Sigmoid colon (tissue), 4 donors: ENCODE data around the gene CLIP4.

Experiments
- CTCF ChIP-seq, 4 experiments: fragments of 450-650 bp in 3 of 4; fragments of 200-600 bp in 1 of 4; IDR thresholded peaks; one replicate each; pipeline ENCODE4 v1.5.1; 2016 to 2019; ENCODE audit warnings: antibody characterized with exemption in 4 of 4, mild to moderate bottlenecking in 3 of 4, moderate library complexity in 2 of 4
- EP300 ChIP-seq, 4 donors: sonication (generic); formaldehyde crosslinking; IDR thresholded peaks; one replicate each; pipeline ENCODE4 v1.6.1; 2017; ENCODE audit warnings: antibody characterized with exemption in 4 of 4
- POLR2A ChIP-seq, 2 donors: fragments of 450-650 bp; IDR thresholded peaks; one replicate each; pipeline ENCODE4 v1.6.1; 2016; ENCODE audit warnings: antibody characterized with exemption in 2 of 2, mild to moderate bottlenecking in 2 of 2, moderate library complexity in 2 of 2
- POLR2AphosphoS5 ChIP-seq, 4 donors: sonication (generic); formaldehyde crosslinking; IDR thresholded peaks; one replicate each; pipeline ENCODE4 v1.6.1; 2017; ENCODE audit warnings: antibody characterized with exemption in 4 of 4

GRCh38 chr2:29084554-29084953 lies 30.7 kb upstream of the CLIP4 start:
- TF ChIP-seq CTCF (IDR thresholded peaks at IDR 0.05) (no peak), POLR2A (IDR thresholded peaks at IDR 0.05) (no peak), EP300 (IDR thresholded peaks at IDR 0.05) (no peak), POLR2AphosphoS5 (IDR thresholded peaks at IDR 0.05) (no peak)
